COLO829 (cell line): ENCODE data around the gene ARHGEF5.
"Not testable (repeated sequence)": the region's sequence is repeated elsewhere in the genome, so short reads cannot be mapped to it uniquely, and the experiment has no call there.

ENCODE experiments used
- DNase-seq: peaks from one replicate; pipeline ENCODE4 v3.0.0; 2012; ENCODE audit warnings: low spot score

Gene ARHGEF5

DNA sequence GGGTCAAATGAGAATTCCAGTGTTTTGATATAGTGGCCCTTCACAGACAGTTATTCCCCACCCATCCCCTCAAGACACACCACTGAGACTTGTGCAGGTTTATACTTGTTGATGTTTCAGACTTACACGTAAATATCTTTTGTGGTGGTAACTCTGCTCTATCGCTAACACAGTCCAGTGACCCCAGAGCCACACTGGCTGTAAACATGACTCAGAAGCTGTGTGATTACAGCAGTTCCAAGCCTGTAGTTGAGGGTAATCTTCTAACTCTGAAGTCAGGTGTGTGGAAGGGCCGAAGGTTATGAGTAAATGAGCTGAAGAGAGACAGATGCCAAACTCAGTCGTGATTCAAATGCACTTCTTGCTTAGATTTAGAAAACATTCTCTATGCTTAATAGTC, 28.9 kb downstream of the ARHGEF5 start:
- no peak for DNase-seq

DNA sequence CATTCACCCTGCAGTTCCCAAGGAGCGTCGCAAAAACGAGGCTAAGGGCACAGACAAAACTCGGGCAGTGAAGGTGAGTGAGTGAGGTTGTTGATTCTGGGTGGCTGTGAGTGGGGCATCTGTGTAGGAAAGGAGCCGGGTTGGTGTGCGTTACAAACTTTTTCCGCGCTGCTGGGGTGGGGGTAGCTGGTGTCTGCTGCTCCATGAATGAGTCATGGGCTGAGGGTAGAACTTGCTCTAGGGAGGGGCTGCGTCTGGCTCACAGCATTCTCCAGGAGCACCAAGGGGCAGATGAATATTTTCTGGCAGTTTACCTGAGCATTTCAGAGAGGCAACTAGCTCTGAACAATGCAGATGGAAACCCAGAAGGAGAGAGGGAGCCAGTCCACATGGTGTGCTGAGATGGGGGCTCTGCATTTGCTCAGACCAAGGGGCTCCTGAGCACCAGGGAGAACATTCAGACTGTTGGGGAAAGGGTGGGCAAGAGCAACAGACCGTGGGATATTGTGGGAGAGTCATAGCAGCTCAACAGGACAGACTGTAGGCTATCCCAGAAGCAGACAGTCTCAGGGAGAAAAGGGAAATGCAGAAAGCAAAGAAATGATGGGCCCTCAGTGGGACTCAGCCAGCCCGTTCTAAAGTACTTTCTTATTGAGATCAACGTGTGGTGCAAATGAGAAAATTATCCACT, 29.5 kb downstream of the ARHGEF5 start:
- DNase-seq: no peak

DNA sequence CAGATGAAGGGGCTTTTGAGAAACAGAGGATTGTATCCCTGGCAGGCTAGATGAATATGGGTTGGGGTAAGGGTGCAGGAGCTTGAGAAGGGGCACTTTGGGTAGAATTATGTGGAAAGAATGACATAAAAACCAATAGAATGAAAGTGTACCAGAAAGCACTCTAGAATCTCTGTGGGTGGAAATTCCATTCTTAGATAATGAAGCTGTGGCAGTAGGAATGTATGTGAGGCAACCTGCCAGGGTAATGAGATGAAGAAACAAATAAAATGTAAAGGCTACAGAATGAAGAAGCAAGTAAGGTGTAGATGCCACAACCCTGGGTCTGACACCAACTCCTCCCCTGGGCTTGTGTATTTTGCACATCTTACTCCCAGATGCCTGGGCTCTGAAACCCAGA, 31.5 kb downstream of the ARHGEF5 start:
- DNase-seq: no peak

DNA sequence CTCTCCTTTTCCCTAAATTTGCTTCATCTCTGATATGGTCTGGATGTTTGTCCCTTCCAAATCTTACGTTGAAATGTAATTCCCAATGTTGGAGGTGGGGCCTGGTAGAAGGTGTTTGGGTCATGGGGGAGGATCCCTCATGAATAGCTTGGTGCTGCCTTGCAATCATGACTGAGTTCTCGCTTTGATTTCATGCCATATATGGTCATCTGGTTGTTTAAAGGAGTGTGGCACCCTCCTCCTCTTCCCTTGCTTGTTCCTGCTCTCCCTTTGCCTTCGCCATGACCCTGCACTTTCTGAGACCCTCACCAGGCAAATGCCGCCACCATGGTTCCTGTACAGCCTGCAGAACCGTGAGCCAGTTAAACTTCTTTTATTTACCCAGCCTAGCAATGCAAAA, 33.7 kb downstream of the ARHGEF5 start:
- no peak for DNase-seq

DNA sequence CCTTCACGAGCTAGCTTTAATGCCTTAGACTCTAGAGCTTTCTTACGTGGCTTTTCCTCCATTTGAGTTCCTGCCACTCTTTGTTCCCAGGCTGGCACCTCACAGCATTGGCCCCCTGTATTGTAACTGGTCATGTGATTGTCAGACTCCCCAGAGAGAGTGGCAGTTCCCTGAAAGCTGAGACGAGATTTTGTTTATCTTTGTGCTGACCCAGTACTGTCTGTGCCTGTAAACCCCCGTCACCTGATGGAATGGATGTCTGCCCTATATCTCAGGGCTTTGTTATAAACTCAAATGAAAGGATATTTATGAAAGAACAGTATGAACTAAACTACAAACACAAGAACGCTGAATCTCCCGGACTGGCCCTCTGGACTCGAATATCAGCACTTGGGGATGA, 35.3 kb downstream of the ARHGEF5 start:
- no peak for DNase-seq

DNA sequence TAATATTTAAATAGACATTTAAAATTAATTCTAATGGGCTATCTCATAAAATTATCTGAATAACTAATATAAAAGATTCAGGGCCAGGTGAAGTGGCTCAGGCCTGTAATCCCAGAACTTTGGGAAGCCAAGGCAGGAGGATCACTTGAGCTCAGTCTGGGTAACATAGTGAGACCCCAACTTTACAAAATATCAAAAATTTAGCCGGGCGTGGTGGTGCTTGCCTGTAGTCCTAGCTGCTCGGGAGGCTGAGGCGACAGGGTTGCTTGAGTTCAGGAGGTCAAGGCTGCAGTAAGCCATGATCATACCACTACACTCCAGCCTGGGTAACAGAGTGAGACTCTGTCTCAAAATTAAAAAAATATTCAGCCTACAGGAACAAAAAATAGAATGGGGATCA, 35.8 kb downstream of the ARHGEF5 start:
- no peak for DNase-seq

DNA sequence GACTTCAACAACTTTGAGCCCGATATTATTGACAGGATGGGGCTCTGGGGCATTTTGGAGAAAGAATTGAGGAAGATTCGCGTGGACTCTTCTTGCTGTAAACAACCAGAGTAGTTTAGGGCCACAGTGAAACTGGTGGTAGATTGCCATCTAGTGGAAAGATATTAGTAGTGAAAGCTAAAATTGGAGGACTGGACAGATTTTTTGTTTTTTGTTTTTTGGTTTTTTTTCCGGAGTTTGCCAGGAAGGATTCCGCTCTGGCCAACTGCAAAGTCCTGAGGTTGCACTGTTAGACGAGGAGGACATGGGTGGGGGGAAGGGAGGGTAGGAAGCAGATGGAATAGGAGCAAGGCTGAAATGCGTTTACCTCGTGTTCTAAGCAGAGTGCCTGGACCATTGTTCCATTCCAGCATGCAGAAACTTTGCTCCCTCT, 36.6 kb downstream of the ARHGEF5 start:
- peak; percentile 87 for DNase-seq

DNA sequence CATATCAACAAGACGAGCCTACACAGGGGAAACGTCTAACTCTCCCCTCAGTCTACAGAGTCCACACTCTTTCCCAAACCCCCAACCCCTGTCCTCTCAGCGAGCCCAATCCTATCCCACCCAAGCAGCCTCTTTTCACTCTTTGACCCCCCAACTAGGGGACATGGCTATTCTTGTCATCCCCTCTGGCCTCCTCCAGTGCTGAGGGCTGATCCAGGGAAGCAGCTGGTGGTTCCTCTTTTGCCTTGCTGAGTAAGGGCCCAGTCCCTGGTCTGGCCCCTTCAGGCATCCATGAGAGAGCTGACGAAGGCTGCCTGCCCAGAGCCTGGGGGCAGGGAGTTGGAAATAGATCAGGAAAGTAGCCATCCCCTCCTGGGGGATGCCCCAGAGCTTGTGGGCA, 41.9 kb downstream of the ARHGEF5 start:
- no peak for DNase-seq

DNA sequence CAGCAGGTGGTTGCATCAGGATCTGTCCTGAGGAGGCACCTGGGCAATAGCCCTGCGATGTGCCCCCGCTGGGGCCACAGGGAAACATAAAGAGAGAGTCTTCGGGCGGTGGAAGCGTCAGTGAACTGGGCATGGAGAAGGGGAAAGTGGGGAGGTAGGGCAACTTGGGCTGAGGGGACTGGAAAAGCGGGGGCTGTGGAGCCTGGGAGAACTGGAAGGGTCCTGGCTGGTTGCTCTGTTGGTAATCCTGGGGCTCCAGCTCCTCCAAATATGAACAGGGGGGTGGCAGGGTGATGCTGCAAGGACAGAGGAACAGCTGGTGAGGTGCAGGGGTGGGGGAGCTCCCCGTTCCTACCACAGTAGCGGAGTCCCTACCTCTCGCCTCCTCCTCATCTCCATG, 43.1 kb downstream of the ARHGEF5 start:
- DNase-seq: no peak

DNA sequence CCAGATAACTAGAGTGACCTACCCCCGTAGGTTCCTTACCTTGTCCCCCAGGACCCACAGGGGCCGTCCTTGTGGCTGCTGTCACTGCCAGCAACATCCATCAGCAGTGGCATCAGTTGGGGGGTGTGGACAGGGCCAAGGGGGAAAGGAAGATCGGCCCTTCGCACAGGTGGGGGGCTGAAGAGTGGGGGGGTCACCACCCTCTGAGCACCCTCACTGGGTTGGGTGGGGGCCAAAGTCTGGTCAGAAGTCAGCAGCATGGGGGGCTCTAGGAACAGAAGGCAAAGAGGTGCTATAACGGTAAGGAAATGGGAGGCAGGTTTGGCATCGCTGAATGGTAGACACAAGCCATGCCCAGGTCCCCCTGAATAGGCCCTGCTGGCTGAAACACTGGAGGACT, 43.7 kb downstream of the ARHGEF5 start:
- no peak for DNase-seq

DNA sequence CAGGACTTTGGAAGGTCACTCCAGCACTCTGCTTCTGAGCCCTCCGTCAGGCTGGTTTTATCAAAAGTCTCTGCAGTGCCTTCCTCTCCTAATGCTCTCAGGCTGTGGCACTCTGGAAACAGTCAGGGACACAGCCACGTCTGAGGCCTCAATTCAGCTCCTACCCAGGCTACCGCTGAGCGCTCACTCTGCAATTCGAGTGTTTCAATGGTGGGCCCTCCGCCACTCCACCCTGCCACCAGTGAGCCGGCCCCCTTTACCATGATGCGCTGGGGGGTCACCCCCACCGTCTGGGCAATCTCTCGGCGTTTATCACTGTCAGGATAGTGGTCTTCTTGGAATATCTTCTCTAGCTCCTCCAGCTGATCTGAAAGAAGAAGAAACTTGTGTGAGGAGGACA, 44.7 kb downstream of the ARHGEF5 start:
- DNase-seq: no peak

DNA sequence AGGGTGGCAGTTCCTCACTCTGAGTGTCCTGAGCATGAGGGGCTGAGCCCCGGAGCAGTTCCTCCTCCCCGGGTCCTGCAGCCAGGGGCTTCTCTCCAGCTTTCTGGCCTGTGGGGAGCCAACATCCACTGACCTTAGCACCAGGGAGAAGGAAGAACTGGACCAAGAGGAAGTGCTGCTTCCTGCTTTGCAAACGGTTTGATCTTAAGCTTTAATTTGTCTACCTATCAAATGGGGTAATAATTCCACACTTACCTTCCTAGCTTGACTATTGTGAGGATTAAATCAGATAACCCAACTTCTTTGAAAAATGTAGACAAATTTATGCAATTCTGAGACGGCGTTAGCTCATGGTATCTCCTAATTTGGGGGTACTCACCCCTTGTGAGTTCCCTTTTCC, 46.3 kb downstream of the ARHGEF5 start:
- DNase-seq: no peak

DNA sequence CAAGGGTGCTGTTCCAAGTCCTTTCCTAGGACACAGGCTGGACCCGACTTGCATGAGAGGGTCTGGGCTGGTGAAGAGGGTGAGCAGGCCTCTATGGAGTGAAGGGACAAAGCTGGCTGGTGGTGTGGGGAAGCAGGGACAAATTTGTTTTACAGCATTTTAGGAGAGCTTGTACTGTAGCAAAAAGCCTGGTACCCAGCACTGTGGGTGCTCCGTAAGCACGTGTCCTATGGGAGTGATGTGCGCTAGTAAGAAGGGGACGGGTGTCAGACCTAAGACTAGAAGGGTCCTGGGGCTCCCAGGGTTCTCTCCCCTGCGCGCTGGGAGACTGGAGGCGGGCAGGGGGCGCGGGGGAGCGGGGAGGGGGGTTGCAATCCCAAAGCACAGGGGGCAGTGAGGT, 47.9 kb downstream of the ARHGEF5 start:
- no peak for DNase-seq

DNA sequence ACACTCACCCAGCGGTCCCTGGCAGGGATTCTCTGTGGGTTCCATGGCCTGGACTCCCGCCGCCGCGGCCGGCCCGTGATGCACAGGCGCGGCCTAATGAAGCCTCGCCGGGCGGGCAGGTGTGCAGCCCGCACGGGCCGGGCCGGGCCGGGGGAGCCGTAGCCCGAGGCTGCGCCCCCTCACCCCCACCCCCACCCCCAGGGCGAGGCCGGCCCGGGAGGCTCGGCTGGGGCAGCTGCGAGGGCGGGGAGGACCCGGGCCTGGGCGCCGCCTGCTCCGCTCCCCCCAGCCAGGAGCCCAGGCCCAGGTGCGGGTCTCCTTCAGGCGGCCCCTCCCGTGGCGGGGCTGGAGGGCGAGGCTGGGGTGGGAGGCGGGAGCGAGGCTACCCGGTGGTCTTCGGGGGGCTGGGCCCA, 48.5 kb downstream of the ARHGEF5 start, which contains the start of gene NOBOX:
Gene NOBOX, minus strand, starts transcription at position 45 of the 413 bp plus-strand sequence.
- DNase-seq: no peak

DNA sequence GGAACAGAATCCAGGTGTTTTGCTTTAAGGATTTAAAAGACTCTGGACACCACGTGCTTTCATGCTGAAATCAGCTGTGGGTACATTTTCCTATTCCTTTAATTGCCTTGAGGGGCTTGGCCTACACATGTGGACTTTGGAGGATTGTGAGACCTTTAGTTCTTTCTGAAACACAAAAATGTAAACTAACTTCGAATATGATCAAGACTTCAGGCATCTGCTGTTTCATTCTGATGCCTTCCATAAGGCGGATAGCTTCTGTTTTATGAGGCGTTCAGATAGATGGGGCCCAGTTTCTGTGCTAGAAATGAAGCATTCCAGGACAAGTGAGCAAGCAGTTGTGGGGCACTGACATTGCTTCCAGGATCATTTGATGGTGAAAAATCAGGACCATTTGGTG, 49.7 kb downstream of the ARHGEF5 start:
- no peak for DNase-seq

DNA sequence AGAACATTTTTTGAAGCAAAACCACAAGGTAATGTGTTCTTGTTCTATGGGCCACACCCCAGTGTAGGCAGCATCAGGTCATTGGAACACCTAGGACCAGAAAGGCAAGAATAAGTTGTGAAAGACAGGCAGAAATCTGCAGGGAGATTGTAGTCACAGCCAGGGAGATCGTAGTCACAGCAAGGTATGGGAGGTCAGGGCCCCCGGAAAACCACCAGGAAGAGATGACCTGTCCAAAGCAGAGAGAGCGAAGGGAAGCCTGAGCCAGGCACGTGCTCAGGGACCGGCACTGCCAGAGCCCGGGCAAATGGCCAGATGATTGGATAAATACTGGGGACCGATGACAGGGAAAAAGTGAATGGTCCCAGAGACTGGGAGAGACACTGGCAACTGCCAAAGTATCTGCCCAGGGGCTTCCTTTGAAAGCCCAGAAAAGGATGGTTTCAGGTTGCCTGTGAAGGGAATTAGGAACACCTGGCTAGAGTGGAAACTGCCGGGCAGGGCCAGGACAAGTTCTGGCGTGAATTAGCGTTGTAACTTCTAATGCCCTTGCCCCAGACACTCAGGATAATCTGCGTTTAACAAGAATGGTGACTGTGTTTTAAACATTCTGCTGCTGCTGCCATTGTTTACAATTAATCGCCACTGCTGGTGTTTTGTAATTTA, 52.2 kb downstream of the ARHGEF5 start:
- DNase-seq: no peak

DNA sequence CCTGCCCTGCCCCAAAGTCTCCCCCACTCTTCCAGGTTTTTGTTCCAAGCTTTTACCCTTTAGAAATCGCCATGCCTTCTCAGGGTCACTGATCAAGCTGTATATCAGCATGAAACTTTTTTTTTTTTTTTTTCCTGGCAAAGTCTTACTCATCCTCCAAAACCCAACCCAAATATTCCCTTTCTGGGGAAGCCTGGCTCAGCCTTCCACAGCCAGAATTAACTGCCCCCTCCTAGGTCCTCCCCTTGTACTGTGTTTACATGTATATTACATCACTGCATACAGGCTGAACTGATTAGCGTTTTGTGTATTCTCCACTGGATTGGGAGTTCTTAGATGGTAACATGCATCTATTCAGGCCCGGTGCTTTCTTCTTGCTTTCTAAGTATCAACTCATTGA, 52.9 kb downstream of the ARHGEF5 start:
- no peak for DNase-seq

DNA sequence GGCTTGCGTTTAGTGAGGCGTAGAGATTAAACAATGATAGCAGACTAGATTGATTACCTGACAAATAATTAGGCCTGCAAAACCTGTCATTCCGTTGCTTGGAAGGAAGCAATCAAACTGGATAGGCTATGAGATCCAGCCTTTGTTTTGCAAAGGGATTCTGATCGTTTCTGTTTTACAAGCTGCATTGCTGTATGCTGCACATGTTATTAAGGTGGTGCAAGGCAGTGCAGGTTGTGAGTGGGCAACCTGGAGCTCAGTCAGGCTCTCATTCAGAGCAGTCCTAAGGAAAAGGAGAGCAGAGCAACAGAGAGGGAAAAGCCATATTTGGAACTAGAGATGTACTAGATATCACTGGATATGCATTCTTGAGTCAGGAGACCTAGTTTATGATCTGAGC, 55.2 kb downstream of the ARHGEF5 start:
- no peak for DNase-seq

DNA sequence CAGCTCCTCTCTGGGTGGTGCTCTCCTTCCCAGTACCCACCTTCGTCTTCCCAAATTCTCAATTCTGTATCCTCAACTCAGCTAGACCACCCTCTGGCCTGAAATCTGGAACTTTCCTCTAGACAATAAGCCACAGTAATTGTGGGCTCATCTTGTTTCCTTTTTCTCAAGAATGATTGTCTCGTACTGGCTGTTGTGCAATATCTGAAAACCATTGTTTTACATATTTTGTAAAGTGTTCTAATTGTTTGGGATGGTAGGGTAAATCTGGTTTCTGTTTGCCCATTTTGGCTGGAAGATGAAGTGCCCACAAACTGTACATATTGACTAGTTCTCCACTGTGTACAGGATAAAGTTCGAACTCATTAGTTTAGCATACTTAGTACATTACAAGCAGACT, 59.6 kb downstream of the ARHGEF5 start:
- DNase-seq: no peak

DNA sequence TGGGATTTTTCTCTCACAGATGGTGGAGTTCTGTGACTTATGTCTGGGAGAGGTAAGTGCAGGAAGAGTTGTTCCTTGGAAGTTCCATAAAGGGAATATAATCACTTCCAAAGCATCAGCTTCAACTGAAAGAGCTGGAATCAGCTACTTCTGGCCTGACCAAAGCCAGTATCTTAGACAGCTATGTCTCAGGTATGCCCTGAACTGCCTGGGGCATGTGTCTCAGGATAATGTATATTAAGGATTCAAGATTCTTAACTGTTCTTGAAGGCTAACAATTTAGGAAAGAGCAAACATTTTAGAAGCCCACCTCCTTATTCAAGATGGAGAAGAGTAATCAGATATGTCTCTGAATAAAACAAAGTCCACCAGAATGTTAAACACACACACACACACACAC, 60.7 kb downstream of the ARHGEF5 start:
- DNase-seq: no peak

DNA sequence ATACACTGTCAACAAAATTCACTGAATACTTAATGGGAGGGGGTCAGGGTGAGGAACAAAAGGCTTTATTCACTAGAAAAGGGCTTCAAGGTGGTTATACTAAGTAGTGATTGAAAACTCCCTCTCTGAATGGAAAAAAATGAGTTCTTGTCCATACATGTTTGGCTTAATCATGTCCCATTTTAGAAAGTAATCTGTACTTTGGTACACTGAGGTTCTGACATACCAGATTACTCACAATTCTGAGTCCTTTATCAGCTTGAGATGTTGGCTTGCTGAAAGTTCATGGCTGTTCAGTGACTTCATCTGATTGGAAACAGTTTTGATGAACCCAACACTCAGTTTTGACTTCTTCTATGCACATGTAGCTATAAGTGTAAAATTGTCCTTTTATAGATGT, 61.1 kb downstream of the ARHGEF5 start:
- no peak for DNase-seq

DNA sequence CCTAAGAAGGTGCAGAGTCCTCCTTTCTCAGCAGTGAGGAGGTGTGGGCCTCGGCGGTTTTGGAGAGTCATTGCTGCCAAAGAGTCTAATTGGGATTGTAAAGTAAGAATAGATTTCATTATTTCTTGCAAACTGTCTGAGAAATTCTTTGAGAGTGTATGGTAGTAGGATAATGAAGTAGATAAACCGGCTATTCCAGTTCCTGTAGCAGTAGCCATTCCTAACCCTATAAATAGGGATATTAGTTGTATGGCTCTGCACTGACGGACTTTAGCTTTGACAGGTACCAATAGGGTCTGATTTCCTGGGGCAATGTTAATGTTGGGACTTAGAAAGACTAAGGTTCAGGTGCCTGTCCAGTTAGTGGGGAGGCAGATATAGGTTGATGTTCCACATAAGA, 63.7 kb downstream of the ARHGEF5 start:
- not testable (repeated sequence) for DNase-seq

DNA sequence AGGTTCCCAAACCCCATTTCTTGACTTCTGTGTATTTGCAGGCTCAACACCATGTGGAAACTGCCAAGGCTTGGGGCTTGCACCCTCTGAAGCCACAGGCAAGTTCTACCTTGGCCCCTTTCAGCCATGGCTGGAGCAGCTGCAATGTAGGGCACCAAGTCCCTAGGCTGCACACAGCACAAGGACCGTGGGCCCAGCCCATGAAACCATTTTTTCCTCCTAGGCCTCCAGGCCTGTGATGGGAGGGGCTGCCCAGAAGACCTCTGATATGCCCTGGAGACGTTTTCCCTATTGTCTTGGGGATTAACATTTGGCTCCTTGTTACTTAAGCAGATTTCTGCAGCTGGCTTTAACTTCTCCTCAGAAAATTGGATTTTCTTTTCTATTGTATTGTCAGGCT, 72.3 kb downstream of the ARHGEF5 start:
- DNase-seq: not testable (repeated sequence)

DNA sequence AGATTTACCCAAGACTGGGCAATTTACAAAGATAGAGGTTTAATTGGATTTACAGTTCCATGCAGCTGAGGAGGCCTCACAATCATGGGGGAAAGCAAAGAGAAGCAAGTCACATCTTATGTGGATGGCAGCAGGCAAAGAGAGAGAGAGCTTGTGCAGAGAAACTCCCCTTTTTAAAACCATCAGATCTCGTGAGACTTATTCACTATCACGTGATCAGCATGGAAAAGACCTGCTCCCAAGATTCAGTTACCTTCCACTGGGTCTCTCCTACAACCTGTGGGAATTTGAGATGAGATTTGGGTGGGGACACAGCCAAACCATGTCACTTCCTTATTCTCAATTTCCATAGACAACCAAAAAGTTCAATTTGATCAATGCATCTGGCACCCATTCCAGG, 73.2 kb downstream of the ARHGEF5 start:
- DNase-seq: no peak
